IMR-90 (cell line): ENCODE measurements around the gene ZNF514. TPM values are rescaled to one million over a fixed set of nuclear protein-coding genes. Genes with fewer than 3 reads are reported as not detected.

ENCODE experiments used
- ATAC-seq: fragments of 200-7000 bp; cut with Tn5 transposase; 2 replicates; pipeline ENCODE4 v1.9.1; 2020; ENCODE audit warnings: low read depth, mild to moderate bottlenecking, moderate library complexity
- BruUV-seq: library from RNA; stranded (reverse); fragments of 400-500 nt; replicated peaks from 2 replicates; lab custom pipeline; 2021; lab: Mats Ljungman, UMichigan
- CTCF ChIA-PET: fragments of 300-600 bp; formaldehyde crosslinking; extraction: SDS; loops from one replicate; lab custom pipeline; 2021; ENCODE audit warnings: antibody characterized with exemption; lab: Yijun Ruan, JAX
- POLR2A ChIA-PET: fragments of 300-600 bp; sonication (Branson Sonifier 250); formaldehyde crosslinking; loops from one replicate; lab custom pipeline; 2022; ENCODE audit warnings: antibody characterized with exemption; ENCODE audit not compliant: unreplicated experiment; lab: Charles Lee
- DNase-seq: peaks from one replicate; pipeline ENCODE4 v3.0.0; 2013
- H2AFZ ChIP-seq: replicated peaks from 2 replicates; pipeline ENCODE3; 2013; ENCODE audit warnings: low read length, mild to moderate bottlenecking; ENCODE audit not compliant: poor library complexity
- H2AK5ac ChIP-seq: 2 replicates; pipeline ENCODE4 v1.6.1; 2013; ENCODE audit warnings: low read depth, low read length, inconsistent platforms
- H2AK9ac ChIP-seq: replicated peaks from 2 replicates; pipeline ENCODE3; 2013; ENCODE audit warnings: mild to moderate bottlenecking, low read depth, low read length, moderate library complexity; ENCODE audit not compliant: poor library complexity
- H2BK120ac ChIP-seq: 2 replicates; pipeline ENCODE4 v1.6.1; 2013; ENCODE audit warnings: low read depth, low read length, inconsistent platforms
- H2BK15ac ChIP-seq: 3 replicates; pipeline ENCODE4 v1.6.1; 2013; ENCODE audit warnings: low read depth, low read length, inconsistent platforms
- H2BK20ac ChIP-seq: 2 replicates; pipeline ENCODE4 v1.6.1; 2013; ENCODE audit warnings: low read depth, mild to moderate bottlenecking, inconsistent platforms, low read length, moderate library complexity
- H2BK5ac ChIP-seq: 2 replicates; pipeline ENCODE4 v1.6.1; 2013; ENCODE audit warnings: mild to moderate bottlenecking, low read depth, low read length, inconsistent platforms; ENCODE audit not compliant: poor library complexity, severe bottlenecking
- H3K14ac ChIP-seq: replicated peaks from 2 replicates; pipeline ENCODE4 v1.6.1; 2013; ENCODE audit warnings: low read depth, low read length, inconsistent platforms
- H3K18ac ChIP-seq: 2 replicates; pipeline ENCODE4 v1.6.1; 2013; ENCODE audit warnings: low read depth, low read length, control low read depth
- H3K23ac ChIP-seq: 2 replicates; pipeline ENCODE4 v1.6.1; 2013; ENCODE audit warnings: low read depth, low read length, inconsistent platforms
- H3K27ac ChIP-seq: 2 replicates; pipeline ENCODE4 v1.5.1; 2013; ENCODE audit warnings: mild to moderate bottlenecking, control low read depth, low read length; ENCODE audit not compliant: insufficient read depth
- H3K27me3 ChIP-seq: 2 replicates; pipeline ENCODE4 v1.6.1; 2013; ENCODE audit warnings: low read length; ENCODE audit not compliant: control insufficient read depth, insufficient read depth
- H3K36me3 ChIP-seq: 2 replicates; pipeline ENCODE4 v1.6.1; 2013; ENCODE audit warnings: low read length, mixed read lengths; ENCODE audit not compliant: control insufficient read depth, insufficient read depth
- H3K4ac ChIP-seq: 2 replicates; pipeline ENCODE4 v1.6.1; 2013; ENCODE audit warnings: low read depth, low read length, inconsistent platforms
- H3K4me1 ChIP-seq: 2 replicates; pipeline ENCODE4 v1.6.1; 2013; ENCODE audit warnings: low read length, mixed read lengths; ENCODE audit not compliant: control insufficient read depth, insufficient read depth
- H3K4me2 ChIP-seq: 2 replicates; pipeline ENCODE4 v1.6.1; 2013; ENCODE audit warnings: low read depth, mild to moderate bottlenecking, control low read depth, low read length, moderate library complexity
- H3K4me3 ChIP-seq: 2 replicates; pipeline ENCODE4 v1.5.1; 2013; ENCODE audit warnings: low read depth, mild to moderate bottlenecking, control low read depth, low read length, moderate library complexity; ENCODE audit not compliant: insufficient read depth
- H3K56ac ChIP-seq: 2 replicates; pipeline ENCODE4 v1.6.1; 2013; ENCODE audit warnings: low read length, inconsistent platforms; ENCODE audit not compliant: insufficient read depth; ENCODE audit errors: extremely low read depth
- H3K79me1 ChIP-seq, 2 experiments: 2 replicates each; pipeline ENCODE4 v1.6.1; 2013; ENCODE audit warnings: low read length in 2 of 2, inconsistent platforms in 1 of 2, low read depth in 1 of 2
- H3K9ac ChIP-seq: 2 replicates; pipeline ENCODE4 v1.6.1; 2013; ENCODE audit warnings: low read depth, low read length, control low read depth
- H3K9me1 ChIP-seq: 2 replicates; pipeline ENCODE4 v1.6.1; 2013; ENCODE audit warnings: low read length, inconsistent platforms; ENCODE audit not compliant: insufficient read depth
- H3K9me3 ChIP-seq: 2 replicates; pipeline ENCODE4 v1.6.1; 2013; ENCODE audit warnings: low read length; ENCODE audit not compliant: control insufficient read depth, insufficient read depth
- H4K20me1 ChIP-seq: 2 replicates; pipeline ENCODE4 v1.6.1; 2013; ENCODE audit warnings: low read length, inconsistent platforms; ENCODE audit not compliant: insufficient read depth
- H4K5ac ChIP-seq: 2 replicates; pipeline ENCODE4 v1.6.1; 2013; ENCODE audit warnings: mild to moderate bottlenecking, low read depth, low read length, control low read depth
- H4K8ac ChIP-seq, 2 experiments: 2 replicates each; pipeline ENCODE4 v1.6.1; 2013; ENCODE audit warnings: low read depth in 2 of 2, low read length in 2 of 2, control low read depth in 1 of 2, inconsistent platforms in 1 of 2
- H4K91ac ChIP-seq: 2 replicates; pipeline ENCODE4 v1.6.1; 2013; ENCODE audit warnings: low read depth, low read length, inconsistent platforms; ENCODE audit not compliant: insufficient read depth
- BHLHE40 ChIP-seq: fragments of 150-350 bp; IDR thresholded peaks from 2 replicates; pipeline ENCODE4 v1.6.1; 2016; ENCODE audit warnings: mild to moderate bottlenecking, low read depth, low read length
- CEBPB ChIP-seq: IDR thresholded peaks from 2 replicates; pipeline ENCODE4 v1.6.1; 2012; ENCODE audit warnings: low read depth, low read length, improper control_type of control experiment
- CHD1 ChIP-seq: IDR thresholded peaks from 2 replicates; pipeline ENCODE4 v1.6.1; 2012; ENCODE audit warnings: low read depth, low read length, improper control_type of control experiment
- CTCF ChIP-seq: conservative IDR thresholded peaks from 2 replicates; pipeline ENCODE4 v1.5.1; 2012; ENCODE audit warnings: mild to moderate bottlenecking, low read depth, low read length, improper control_type of control experiment
- ELK1 ChIP-seq: fragments of 150-350 bp; IDR thresholded peaks from 2 replicates; pipeline ENCODE4 v1.6.1; 2016; ENCODE audit warnings: low read depth, mild to moderate bottlenecking, low read length, moderate library complexity, borderline replicate concordance
- FOS ChIP-seq: fragments of 150-350 bp; IDR thresholded peaks from 2 replicates; pipeline ENCODE4 v1.6.1; 2016; ENCODE audit warnings: low read depth, low read length
- MAFK ChIP-seq: IDR thresholded peaks from 2 replicates; pipeline ENCODE4 v1.6.1; 2012; ENCODE audit warnings: low read depth, low read length, improper control_type of control experiment
- MAZ ChIP-seq: IDR thresholded peaks from 2 replicates; pipeline ENCODE4 v1.6.1; 2012; ENCODE audit warnings: low read depth, mild to moderate bottlenecking, low read length, improper control_type of control experiment, moderate library complexity, borderline replicate concordance
- MXI1 ChIP-seq: IDR thresholded peaks from 2 replicates; pipeline ENCODE4 v1.6.1; 2012; ENCODE audit warnings: low read depth, mild to moderate bottlenecking, low read length, moderate library complexity, borderline replicate concordance
- NFE2L2 ChIP-seq: fragments of 150-350 bp; IDR thresholded peaks from 2 replicates; pipeline ENCODE4 v1.6.1; 2016; ENCODE audit warnings: low read depth, mild to moderate bottlenecking, low read length
- POLR2A ChIP-seq: IDR thresholded peaks from 2 replicates; pipeline ENCODE4 v1.6.1; 2012; ENCODE audit warnings: mild to moderate bottlenecking, low read depth, low read length
- RAD21 ChIP-seq: IDR thresholded peaks from 2 replicates; pipeline ENCODE4 v1.6.1; 2012; ENCODE audit warnings: low read length, improper control_type of control experiment
- RCOR1 ChIP-seq: IDR thresholded peaks from 2 replicates; pipeline ENCODE4 v1.6.1; 2012; ENCODE audit warnings: mild to moderate bottlenecking, low read length, improper control_type of control experiment; ENCODE audit not compliant: insufficient replicate concordance
- RFX5 ChIP-seq: IDR thresholded peaks from 2 replicates; pipeline ENCODE4 v1.8.0; 2012; ENCODE audit warnings: low read depth, mild to moderate bottlenecking, low read length, moderate library complexity
- SMC3 ChIP-seq: fragments of 150-350 bp; IDR thresholded peaks from 2 replicates; pipeline ENCODE4 v1.6.1; 2016; ENCODE audit warnings: low read depth, mild to moderate bottlenecking, antibody characterized with exemption, low read length, moderate library complexity
- WGBS, 2 experiments: methylation state at CpG; one replicate each; pipeline versions ENCODE4 v1.1.5 to v1.1.7; 2013; ENCODE audit warnings: missing lambda C conversion rate in 2 of 2; ENCODE audit not compliant: insufficient read length in 1 of 2; ENCODE audit errors: extremely low coverage in 2 of 2; 5-methylcytosine and 5-hydroxymethylcytosine counted together
- dilution Hi-C: fragments of 300-500 bp; cut with HindIII; formaldehyde crosslinking; loops from one replicate; pipeline ENCODE4 v1.14.3; 2018; ENCODE audit warnings: low sequenced_read_pairs; ENCODE audit not compliant: unreplicated experiment
- in situ Hi-C: fragments of 300-500 bp; cut with MboI; formaldehyde crosslinking; loops from 3 replicates; pipeline ENCODE4 v1.14.3; 2019; ENCODE audit warnings: low sequenced_read_pairs, inconsistent platforms, mixed read lengths
- intact Hi-C: fragments of 100-400 bp; cut with micrococcal nuclease; formaldehyde crosslinking; loops from 2 replicates; pipeline ENCODE4 v1.10.0; 2022
- polyA plus RNA-seq, 3 experiments: library from polyadenylated mRNA; depleted of rRNA; stranded (reverse); fragments of >200 nt; gene quantifications; 2 replicates each; pipeline ENCODE4 v1.2.3, GENCODE V29; 2012; ENCODE audit warnings: low replicate concordance in 1 of 3
- total RNA-seq: library from RNA; depleted of rRNA; stranded (reverse); fragments of >200 nt; gene quantifications from 2 replicates; pipeline ENCODE4 v1.2.3, GENCODE V29; 2012

Gene ZNF514
- total and polyA plus RNA-seq, 2 of the 4 experiments (the other 2 are of a cell fraction) = 5.3 to 6.5 TPM

- peaks cover 17% of the 10 kb centered on the region for H3K9me3 ChIP-seq
- DNase-seq (peak; percentile 82), ATAC-seq (peak; percentile 98)
- peak within 1 kb of the TSS; percentile 54 for H3K14ac ChIP-seq
- no peak within 1 kb of the TSS for H3K18ac ChIP-seq
- H4K20me1 ChIP-seq = no peaks in the 10 kb centered on the region
- H2BK120ac ChIP-seq = no peak within 1 kb of the TSS; the same call in 1 of the 2 replicates
- dilution Hi-C loops (no loop called here), intact Hi-C loops (loop anchor here (1.0 to 5.0 kb wide), 2 partner anchors 40 to 185 kb away; partner anchors contain the start of gene ZNF2), in situ Hi-C loops (no loop called here)
- H3K23ac ChIP-seq = peak within 1 kb of the TSS; percentile 71; the same call in 1 of the 2 replicates
- H2BK5ac ChIP-seq = peak within 1 kb of the TSS; percentile 49
- no peaks in the 10 kb centered on the region for H3K4me1 ChIP-seq
- no peak within 1 kb of the TSS; the same call in 1 of the 2 replicates for H4K91ac ChIP-seq
- BruUV-seq = no TSS peak
- H3K56ac ChIP-seq = peak within 1 kb of the TSS; percentile 24; the same call in 1 of the 2 replicates
- H3K4me2 ChIP-seq = peak within 1 kb of the TSS; percentile 94
- H2AK9ac ChIP-seq = peak within 1 kb of the TSS; percentile 89
- no peaks in the 10 kb centered on the region for H3K9me1 ChIP-seq
- peak within 1 kb of the TSS; percentile 68 for H3K4ac ChIP-seq
- H3K36me3 ChIP-seq = peaks cover 18% of the 10 kb centered on the region
- peak within 1 kb of the TSS; percentile 99 for H2AFZ ChIP-seq
- H3K27me3 ChIP-seq = no peaks in the 10 kb centered on the region
- H3K4me3 ChIP-seq = peak within 1 kb of the TSS; percentile 91
- peak within 1 kb of the TSS; percentile 55 for H3K9ac ChIP-seq
- H3K27ac ChIP-seq = peak within 1 kb of the TSS; percentile 53
- peak within 1 kb of the TSS; percentile 62 to 86 for H4K8ac ChIP-seq
- H2BK15ac ChIP-seq = no peak within 1 kb of the TSS
- H2BK20ac ChIP-seq = no peak within 1 kb of the TSS
- 2% methylated on average over 48 of the region's 74 CpGs; no CpG with 5 or more reads in 1 of the 2 experiments for whole genome bisulfite sequencing, 2 experiments
- peaks cover 0 to 4% of the 10 kb centered on the region in 2 experiments; a peak in 2 of 4 replicates for H3K79me1 ChIP-seq
- peak within 1 kb of the TSS; percentile 54 for H4K5ac ChIP-seq
- H2AK5ac ChIP-seq = no peak within 1 kb of the TSS
- ChIA-PET CTCF (interaction anchor here (0.5 kb wide), 1 partner anchor 107 kb away, joined by 4 read pairs; no protein-coding TSS in a partner anchor), POLR2A (no interaction called here)
- TF ChIP-seq MXI1 (no peak), CHD1 (no peak), CTCF (peak; percentile 43), MAZ (peak; percentile 33; the same call in 1 of the 2 replicates), NFE2L2 (no peak), RAD21 (peak; percentile 52), FOS (no peak), BHLHE40 (peak; percentile 54), RCOR1 (no peak), ELK1 (no peak), SMC3 (no peak), POLR2A (peak; percentile 26; the same call in 1 of the 2 replicates), MAFK (no peak), RFX5 (no peak), CEBPB (no peak)
Observed at GRCh38 chr2:95207111-95207961, 47.7 kb upstream of the ZNF514 start, which contains the start of gene ZNF892. Gene ZNF892, plus strand, starts transcription at chr2:95207521. Its CDS starts 295 bp downstream, at chr2:95207816.
